CD4-positive, alpha-beta T cell treated with Interleukin-12 subunit alpha and Interleukin-12 subunit beta, for 1 hour (primary cell): ENCODE results near the gene SFXN2.
"Not testable (repeated sequence)": the region's sequence is repeated elsewhere in the genome, so short reads cannot be mapped to it uniquely, and the experiment has no call there.

Experiments
- DNase-seq: peaks from one replicate; pipeline ENCODE4 v3.0.0-alpha.2; 2020

Gene SFXN2

GRCh38 chr10:102721954-102722353 is 7.5 kb downstream of the SFXN2 start:
- no peak for DNase-seq

GRCh38 chr10:102723989-102724388 is 9.6 kb downstream of the SFXN2 start:
- no peak for DNase-seq

DNA sequence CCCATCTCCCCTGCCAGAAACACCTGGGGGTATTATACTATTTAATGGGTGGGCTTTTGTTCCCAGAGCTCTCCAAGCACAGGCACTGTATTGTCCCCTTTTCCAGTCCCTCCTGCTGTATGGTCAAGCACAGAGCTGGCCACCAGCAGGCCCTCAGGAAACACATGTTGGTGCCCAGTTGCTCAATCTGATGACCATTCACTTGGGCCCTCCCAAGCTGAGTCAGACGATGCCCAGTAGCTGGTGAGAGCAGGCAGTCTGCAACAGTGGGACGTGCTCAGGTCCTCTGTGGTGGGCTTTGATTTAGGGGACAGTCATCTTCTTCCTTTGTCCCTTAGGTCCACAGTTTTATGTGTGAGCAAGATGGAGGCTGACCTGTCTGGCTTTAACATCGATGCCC is 11.8 kb downstream of the SFXN2 start:
- no peak for DNase-seq

GRCh38 chr10:102727037-102727818 is 12.8 kb downstream of the SFXN2 start:
- no peak for DNase-seq

GRCh38 chr10:102729029-102730026 is 14.9 kb downstream of the SFXN2 start:
- DNase-seq = peak; percentile 49

DNA sequence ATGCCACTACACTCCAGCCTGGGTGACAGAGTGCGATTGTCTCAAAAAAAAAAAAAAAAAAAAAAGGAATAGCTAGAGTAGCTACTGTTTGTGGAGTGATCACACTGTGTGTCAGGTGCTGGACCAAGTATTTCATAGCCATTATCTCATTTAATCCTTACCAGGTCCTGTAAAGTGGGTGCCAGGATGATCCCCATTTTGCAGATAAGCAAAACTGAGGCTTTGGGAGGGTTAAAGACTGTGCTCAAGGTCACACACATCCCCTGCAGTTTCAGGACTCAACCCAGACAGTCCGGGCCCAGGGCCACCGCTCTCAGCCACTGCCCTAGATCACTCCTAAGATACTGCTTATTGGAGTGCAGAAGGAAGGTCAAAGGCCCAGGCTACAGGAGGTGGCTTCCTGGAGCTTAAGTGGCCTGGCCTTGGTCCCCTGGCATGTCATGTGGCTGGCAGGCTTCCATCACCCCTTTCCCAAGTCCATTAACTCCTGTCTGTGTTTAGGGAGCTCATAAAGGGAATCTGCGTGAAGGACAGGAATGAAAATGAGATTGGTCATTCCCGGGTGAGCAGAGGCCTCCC is 16.9 kb downstream of the SFXN2 start:
- DNase-seq = no peak

DNA sequence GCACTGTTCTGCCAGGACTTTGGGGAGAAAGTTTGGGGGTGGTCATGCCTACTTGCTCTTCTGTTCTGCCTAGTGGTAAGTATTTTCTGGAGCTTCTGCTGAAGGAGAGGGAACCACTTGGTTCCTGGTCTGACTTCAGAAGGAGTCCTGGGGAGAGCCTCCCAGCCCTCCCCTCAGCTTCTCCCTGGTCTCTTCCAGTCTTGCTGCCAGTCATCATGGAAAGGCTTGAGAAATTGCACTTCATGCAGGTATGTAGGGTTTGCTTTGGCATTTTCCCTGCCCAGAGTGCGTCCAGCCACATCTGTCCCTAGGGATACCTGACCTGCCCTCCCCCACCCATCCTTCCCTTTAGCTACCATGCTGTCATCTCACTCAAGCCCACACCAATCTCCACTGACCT is 18.2 kb downstream of the SFXN2 start:
- DNase-seq = no peak

DNA sequence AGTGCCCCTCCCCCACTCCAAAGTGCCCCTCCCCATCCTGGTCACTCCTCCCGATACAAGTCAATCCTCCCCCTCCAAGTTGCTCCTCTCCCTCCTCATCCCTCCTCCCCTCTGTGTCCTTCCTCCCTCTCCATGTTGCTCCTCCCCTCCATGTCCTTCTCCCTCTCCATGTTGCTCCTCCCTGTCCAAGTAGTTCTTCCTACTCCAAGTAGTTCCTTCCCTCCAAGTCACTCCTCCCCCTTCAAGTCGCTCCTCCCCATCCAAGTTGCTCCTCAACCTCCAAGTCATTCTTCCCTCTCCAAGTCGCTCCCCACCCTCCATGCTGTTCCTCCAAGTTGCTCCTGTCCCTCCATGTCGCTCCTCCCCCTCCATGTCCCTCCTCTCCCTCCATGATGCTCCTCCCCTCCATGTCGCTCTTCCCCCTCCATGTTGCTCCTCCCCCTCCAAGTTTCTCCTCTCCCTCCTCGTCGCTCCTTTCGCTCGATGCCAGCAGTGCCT is 20.7 kb downstream of the SFXN2 start:
- DNase-seq = no peak

- no peak for DNase-seq
Measured at GRCh38 chr10:102738692-102739121, 24.3 kb downstream of the SFXN2 start.

DNA sequence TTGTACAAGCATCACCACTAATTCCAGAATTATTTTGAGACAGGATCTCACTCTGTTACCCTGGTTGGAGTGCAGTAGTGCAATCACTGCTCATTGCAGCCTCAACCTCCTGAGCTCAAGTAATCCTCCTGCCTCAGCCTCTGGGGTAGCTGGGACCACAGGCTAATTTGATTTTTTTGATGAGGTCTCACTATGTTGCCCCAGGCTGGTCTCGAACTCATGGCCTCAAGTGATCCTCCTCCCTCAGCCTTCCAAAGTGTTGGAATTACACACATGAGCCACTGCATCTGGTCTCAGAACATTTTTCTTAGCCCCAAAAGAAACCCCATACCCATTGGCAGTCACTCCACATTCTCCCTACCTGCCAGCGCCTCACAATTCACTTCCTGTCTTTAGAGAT is 25.8 kb downstream of the SFXN2 start:
- no peak for DNase-seq

DNA sequence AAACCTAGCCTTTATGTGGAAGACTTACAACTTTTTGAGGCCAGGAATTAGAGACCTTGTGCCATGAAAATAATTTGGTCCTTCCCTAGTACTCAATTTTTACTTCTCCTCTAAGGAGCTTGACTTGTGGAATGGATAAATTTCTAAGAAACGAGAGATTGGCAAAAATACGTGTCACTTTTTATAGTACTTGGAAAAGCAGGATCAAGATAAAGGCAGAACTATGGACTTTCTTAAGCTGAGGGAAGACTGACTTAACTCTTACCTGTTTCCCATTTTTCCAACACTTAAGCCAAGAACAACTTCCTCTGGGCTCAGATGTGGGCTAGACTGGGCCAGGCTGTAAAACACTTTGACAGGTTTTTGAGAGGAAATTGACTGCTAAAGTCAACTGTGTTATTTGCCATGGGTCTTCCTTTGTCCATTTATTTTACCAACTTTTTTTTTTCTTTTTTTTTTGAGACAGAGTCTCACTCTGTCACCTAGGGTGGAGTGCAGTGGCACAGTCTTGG is 27.3 kb downstream of the SFXN2 start:
- no peak for DNase-seq

DNA sequence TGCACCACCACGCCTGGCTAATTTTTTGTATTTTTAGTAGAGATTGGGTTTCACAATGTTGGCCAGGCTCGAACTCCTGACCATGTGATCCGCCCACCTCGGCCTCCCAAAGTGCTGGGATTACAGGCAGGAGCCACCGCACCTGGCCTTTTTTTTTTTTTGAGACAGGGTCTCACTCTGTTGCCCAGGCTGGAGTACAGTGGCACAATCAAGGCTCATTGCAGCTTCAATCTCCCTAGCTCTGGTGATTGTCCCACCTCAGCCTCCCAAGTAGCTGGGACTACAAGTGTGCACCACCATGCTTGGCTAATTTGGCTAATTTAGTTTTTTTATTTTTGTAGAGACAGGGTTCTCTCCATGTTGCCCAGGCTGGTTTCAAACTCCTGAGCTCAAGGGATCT is 27.9 kb downstream of the SFXN2 start:
- DNase-seq = not testable (repeated sequence)

- DNase-seq = no peak
Measured at GRCh38 chr10:102743078-102743587, 28.7 kb downstream of the SFXN2 start.

GRCh38 chr10:102743588-102744373 is 29.3 kb downstream of the SFXN2 start, which contains the start of gene WBP1L:
Gene WBP1L (plus strand): TSS chr10:102743948. CDS start chr10:102744054, 106 bp downstream.
- peak; percentile 98 for DNase-seq

GRCh38 chr10:102744374-102745051 is 30.1 kb downstream of the SFXN2 start:
- DNase-seq = no peak

DNA sequence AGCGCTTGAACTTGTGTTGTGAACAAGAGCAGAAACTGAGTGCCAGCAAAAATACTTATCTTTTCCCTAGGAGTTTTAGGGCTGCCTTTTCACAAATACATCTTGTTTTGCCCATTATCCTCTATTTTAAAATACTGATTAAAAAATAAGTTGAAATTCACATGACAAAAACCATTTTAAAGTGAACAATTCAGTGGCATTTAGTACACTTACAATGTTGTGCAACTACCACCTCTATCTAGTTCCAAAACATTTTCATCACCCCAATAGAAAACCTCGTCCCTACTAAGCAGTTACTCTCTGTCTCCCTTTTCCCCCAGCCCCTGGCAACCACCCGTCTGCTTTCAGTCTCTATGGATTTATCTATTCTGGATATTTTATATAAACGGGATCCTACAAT is 30.7 kb downstream of the SFXN2 start:
- DNase-seq = no peak

GRCh38 chr10:102752266-102752930 is 38.0 kb downstream of the SFXN2 start:
- DNase-seq = no peak

DNA sequence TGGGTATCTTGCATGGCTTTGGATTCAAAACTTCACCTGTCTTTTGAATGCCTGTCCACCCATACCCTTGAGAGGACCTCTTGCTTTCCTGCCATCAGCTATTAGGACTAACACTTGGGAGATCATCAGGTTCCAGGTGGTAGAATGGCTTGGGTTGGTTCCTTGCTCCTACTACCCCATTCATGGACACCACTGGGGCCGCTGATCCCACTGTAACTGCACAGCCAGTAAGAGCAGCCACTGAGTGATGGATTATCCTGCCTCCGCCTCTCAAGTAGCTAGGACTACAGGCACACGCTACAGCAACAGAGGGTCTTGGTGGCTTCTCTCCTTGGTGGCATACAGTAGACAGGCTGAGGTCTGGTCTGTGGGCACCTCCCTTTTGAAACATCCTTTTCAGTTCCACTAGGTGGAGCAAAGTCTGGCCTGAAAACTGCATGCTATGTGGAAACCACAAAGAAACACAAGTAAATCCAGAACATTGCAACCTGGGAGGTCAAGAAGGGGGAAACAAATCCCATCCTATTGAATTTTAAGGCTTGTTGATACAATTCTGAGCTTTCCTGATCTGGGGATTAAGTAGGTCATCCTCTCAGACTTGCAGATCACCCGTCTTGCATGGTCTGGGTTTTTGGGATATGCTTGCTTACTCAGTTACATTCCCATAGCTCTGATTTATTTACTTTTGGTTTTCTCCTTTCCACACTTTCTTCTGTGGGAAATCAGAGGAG is 38.7 kb downstream of the SFXN2 start:
- peak; percentile 32 for DNase-seq

DNA sequence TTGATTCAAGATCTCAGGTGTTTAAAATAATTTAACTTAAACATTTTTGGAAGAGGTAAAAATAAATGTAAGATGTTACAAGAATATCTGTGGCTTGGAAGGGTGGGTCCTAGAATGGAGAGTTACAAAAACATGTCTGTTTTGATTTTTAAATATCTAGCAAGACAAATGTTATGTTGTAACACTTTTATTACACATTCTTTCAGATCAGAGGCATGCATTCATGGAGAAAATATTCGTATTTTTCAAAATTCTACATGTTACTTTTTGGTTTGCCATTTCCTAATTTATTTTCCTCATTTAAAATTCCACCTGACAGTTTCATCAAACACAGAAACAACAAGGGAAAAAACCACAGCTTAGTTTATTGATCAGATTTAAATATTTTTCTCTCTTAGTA is 39.3 kb downstream of the SFXN2 start:
- no peak for DNase-seq

- DNase-seq = no peak
Measured at GRCh38 chr10:102757323-102757722, 42.9 kb downstream of the SFXN2 start.
